Measurements from ENCODE around the gene IL17REL.
A peak's percentile ranks its signal among the peaks of the same experiment; 100 is the strongest.

IL17REL gene

GRCh38 chr22:49966041-49966773, 46.4 kb downstream of the IL17REL start:
- Mint-ChIP-seq H3K27me3 (no peaks in the 10 kb centered on the region), H3K36me3 (ENCODE audit: insufficient read depth) (peaks cover 72% of the 10 kb centered on the region), H3K4me3 (no peak overlapping the region), H3K9me3 (no peaks in the 10 kb centered on the region), H3K4me1 (peaks cover 38% of the 10 kb centered on the region), H3K27ac (ENCODE audit: low read depth) (peak overlapping the region; percentile 96)
- ATAC-seq (replicated peaks; ENCODE audit: extremely low read depth, poor library complexity, severe bottlenecking) = no peak
- no peak for DNase-seq (ENCODE audit: low spot score in 2 of 2)

- ATAC-seq (replicated peaks; ENCODE audit: extremely low read depth, poor library complexity, severe bottlenecking) (no peak), DNase-seq (ENCODE audit: low spot score in 2 of 2) (no peak)
- Mint-ChIP-seq H3K27me3 (no peaks in the 10 kb centered on the region), H3K27ac (ENCODE audit: low read depth) (peak overlapping the region; percentile 96), H3K9me3 (no peaks in the 10 kb centered on the region), H3K36me3 (ENCODE audit: insufficient read depth) (peaks cover 64% of the 10 kb centered on the region), H3K4me1 (peaks cover 31% of the 10 kb centered on the region), H3K4me3 (peak overlapping the region; percentile 94)
Observed at GRCh38 chr22:49965091-49966040, 47.2 kb downstream of the IL17REL start.

GRCh38 chr22:49964136-49965090, 48.2 kb downstream of the IL17REL start:
- H3K27ac Mint-ChIP-seq (ENCODE audit: low read depth) = peak overlapping the region; percentile 96
- peaks cover 65% of the 10 kb centered on the region for H3K36me3 Mint-ChIP-seq (ENCODE audit: insufficient read depth)
- H3K9me3 Mint-ChIP-seq = no peaks in the 10 kb centered on the region
- peak; percentile 9 for ATAC-seq (replicated peaks; ENCODE audit: extremely low read depth, poor library complexity, severe bottlenecking)
- H3K4me3 Mint-ChIP-seq = peak overlapping the region; percentile 94
- DNase-seq (ENCODE audit: low spot score in 2 of 2) = peak in 1 of 2 donors; percentile 51
- no peaks in the 10 kb centered on the region for H3K27me3 Mint-ChIP-seq
- H3K4me1 Mint-ChIP-seq = peaks cover 31% of the 10 kb centered on the region

GRCh38 chr22:49963647-49964026, 48.9 kb downstream of the IL17REL start:
- Mint-ChIP-seq H3K36me3 (ENCODE audit: insufficient read depth) (peaks cover 68% of the 10 kb centered on the region), H3K9me3 (no peaks in the 10 kb centered on the region), H3K4me1 (peaks cover 31% of the 10 kb centered on the region), H3K27me3 (no peaks in the 10 kb centered on the region), H3K27ac (ENCODE audit: low read depth) (peak overlapping the region; percentile 96), H3K4me3 (peak overlapping the region; percentile 94)
- DNase-seq (ENCODE audit: low spot score in 2 of 2) (no peak), ATAC-seq (replicated peaks; ENCODE audit: extremely low read depth, poor library complexity, severe bottlenecking) (no peak)

GRCh38 chr22:49962751-49963646, 49.6 kb downstream of the IL17REL start:
- peak overlapping the region; percentile 96 for H3K27ac Mint-ChIP-seq (ENCODE audit: low read depth)
- peaks cover 70% of the 10 kb centered on the region for H3K36me3 Mint-ChIP-seq (ENCODE audit: insufficient read depth)
- no peak for ATAC-seq (replicated peaks; ENCODE audit: extremely low read depth, poor library complexity, severe bottlenecking)
- H3K9me3 Mint-ChIP-seq = no peaks in the 10 kb centered on the region
- no peak for DNase-seq (ENCODE audit: low spot score in 2 of 2)
- H3K27me3 Mint-ChIP-seq = no peaks in the 10 kb centered on the region
- peak overlapping the region; percentile 94 for H3K4me3 Mint-ChIP-seq
- H3K4me1 Mint-ChIP-seq = peaks cover 29% of the 10 kb centered on the region

GRCh38 chr22:49962012-49962750, 50.4 kb downstream of the IL17REL start:
- H3K4me3 Mint-ChIP-seq = peak overlapping the region; percentile 94
- DNase-seq (ENCODE audit: low spot score in 2 of 2) (peak; percentile 60 to 76), ATAC-seq (replicated peaks; ENCODE audit: extremely low read depth, poor library complexity, severe bottlenecking) (peak; percentile 41)
- H3K9me3 Mint-ChIP-seq = no peaks in the 10 kb centered on the region
- no peaks in the 10 kb centered on the region for H3K27me3 Mint-ChIP-seq
- H3K36me3 Mint-ChIP-seq (ENCODE audit: insufficient read depth) = peaks cover 66% of the 10 kb centered on the region
- H3K27ac Mint-ChIP-seq (ENCODE audit: low read depth) = peak overlapping the region; percentile 96
- H3K4me1 Mint-ChIP-seq = peaks cover 21% of the 10 kb centered on the region

GRCh38 chr22:49961601-49962011, 51.0 kb downstream of the IL17REL start:
- peak; percentile 10 for ATAC-seq (replicated peaks; ENCODE audit: extremely low read depth, poor library complexity, severe bottlenecking)
- H3K27me3 Mint-ChIP-seq = no peaks in the 10 kb centered on the region
- H3K4me1 Mint-ChIP-seq = peaks cover 20% of the 10 kb centered on the region
- H3K9me3 Mint-ChIP-seq = no peaks in the 10 kb centered on the region
- no peak for DNase-seq (ENCODE audit: low spot score in 2 of 2)
- H3K36me3 Mint-ChIP-seq (ENCODE audit: insufficient read depth) = peaks cover 63% of the 10 kb centered on the region
- peak overlapping the region; percentile 96 for H3K27ac Mint-ChIP-seq (ENCODE audit: low read depth)
- peak overlapping the region; percentile 94 for H3K4me3 Mint-ChIP-seq

- Mint-ChIP-seq H3K27me3 (no peaks in the 10 kb centered on the region), H3K36me3 (ENCODE audit: insufficient read depth) (peaks cover 63% of the 10 kb centered on the region), H3K4me1 (peaks cover 17% of the 10 kb centered on the region), H3K27ac (ENCODE audit: low read depth) (peak overlapping the region; percentile 96), H3K9me3 (no peaks in the 10 kb centered on the region), H3K4me3 (peak overlapping the region; percentile 94)
- DNase-seq (ENCODE audit: low spot score in 2 of 2) (no peak), ATAC-seq (replicated peaks; ENCODE audit: extremely low read depth, poor library complexity, severe bottlenecking) (no peak)
Observed at GRCh38 chr22:49961005-49961600, 51.5 kb downstream of the IL17REL start.

- Mint-ChIP-seq H3K4me3 (peak within 1 kb of the TSS; percentile 94), H3K9me3 (no peaks in the 10 kb centered on the region), H3K27me3 (no peaks in the 10 kb centered on the region), H3K27ac (ENCODE audit: low read depth) (peak within 1 kb of the TSS; percentile 96), H3K4me1 (peaks cover 16% of the 10 kb centered on the region), H3K36me3 (ENCODE audit: insufficient read depth) (peaks cover 57% of the 10 kb centered on the region)
- DNase-seq (ENCODE audit: low spot score in 2 of 2) (peak; percentile 77 to 86), ATAC-seq (replicated peaks; ENCODE audit: extremely low read depth, poor library complexity, severe bottlenecking) (peak; percentile 57)
Observed at GRCh38 chr22:49960159-49961004, 52.2 kb downstream of the IL17REL start, which contains the start of gene PIM3. PIM3 (plus strand) TSS chr22:49960772; CDS start chr22:49960948, 176 bp downstream.

- H3K4me1 Mint-ChIP-seq = peaks cover 16% of the 10 kb centered on the region
- H3K27me3 Mint-ChIP-seq = no peaks in the 10 kb centered on the region
- H3K4me3 Mint-ChIP-seq = peak overlapping the region; percentile 73
- peaks cover 54% of the 10 kb centered on the region for H3K36me3 Mint-ChIP-seq (ENCODE audit: insufficient read depth)
- no peak for DNase-seq (ENCODE audit: low spot score in 2 of 2)
- no peaks in the 10 kb centered on the region for H3K9me3 Mint-ChIP-seq
- ATAC-seq (replicated peaks; ENCODE audit: extremely low read depth, poor library complexity, severe bottlenecking) = no peak
- H3K27ac Mint-ChIP-seq (ENCODE audit: low read depth) = peak overlapping the region; percentile 84
Observed at GRCh38 chr22:49959782-49960158, 52.8 kb downstream of the IL17REL start.
